Sigmoid colon (tissue), 7 donors: ENCODE results near the gene SEC14L6. TPM values are rescaled to one million over a fixed set of nuclear protein-coding genes. Genes with fewer than 3 reads are reported as not detected.

ENCODE experiments used
- DNase-seq: peaks from one replicate; pipeline ENCODE4 v3.0.0-alpha.2; 2019
- H3K27ac ChIP-seq, 4 donors: fragments of 200-600 bp; sonication (generic); one replicate each; pipeline ENCODE4 v1.5.1; 2016 to 2019; ENCODE audit warnings: mild to moderate bottlenecking in 1 of 4
- H3K27me3 ChIP-seq, 3 donors: fragments of 200-600 bp; sonication (generic); one replicate each; pipeline ENCODE4 v1.5.1; 2019; ENCODE audit warnings: mild to moderate bottlenecking in 1 of 3
- H3K36me3 ChIP-seq, 4 donors: fragments of 200-600 bp; sonication (generic); one replicate each; pipeline ENCODE4 v1.5.1; 2016 to 2019
- H3K4me1 ChIP-seq, 4 donors: fragments of 200-600 bp; sonication (generic); one replicate each; pipeline ENCODE4 v1.5.1; 2017 to 2019
- H3K4me3 ChIP-seq, 4 donors: fragments of 200-600 bp; sonication (generic); one replicate each; pipeline ENCODE4 v1.5.1; 2017 to 2019; ENCODE audit warnings: mild to moderate bottlenecking in 2 of 4, moderate library complexity in 1 of 4
- H3K9me3 ChIP-seq, 4 donors: fragments of 200-600 bp in 3 of 4; sonication (generic) in 3 of 4; one replicate each; pipeline versions ENCODE4 v1.5.1 to v1.6.1; 2013 to 2019
- EP300 ChIP-seq, 4 donors: sonication (generic); formaldehyde crosslinking; IDR thresholded peaks; one replicate each; pipeline ENCODE4 v1.6.1; 2017; ENCODE audit warnings: antibody characterized with exemption in 4 of 4
- POLR2A ChIP-seq, 2 donors: fragments of 450-650 bp; IDR thresholded peaks; one replicate each; pipeline ENCODE4 v1.6.1; 2016; ENCODE audit warnings: antibody characterized with exemption in 2 of 2, mild to moderate bottlenecking in 2 of 2, moderate library complexity in 2 of 2
- POLR2AphosphoS5 ChIP-seq, 4 donors: sonication (generic); formaldehyde crosslinking; IDR thresholded peaks; one replicate each; pipeline ENCODE4 v1.6.1; 2017; ENCODE audit warnings: antibody characterized with exemption in 4 of 4
- WGBS, 2 donors: extraction: QIAGEN DNeasy Blood & Tissue Kit; methylation state at CpG; one replicate each; pipeline ENCODE4 v1.1.7; 2013; 5-methylcytosine and 5-hydroxymethylcytosine counted together
- intact Hi-C: fragments of 100-400 bp; cut with DNase I; formaldehyde crosslinking; loops from one replicate; pipeline ENCODE4 v1.15.1; 2023
- polyA plus RNA-seq, 3 donors: library from polyadenylated mRNA; stranded (reverse); fragments of 200-250 nt; gene quantifications; one replicate each; pipeline ENCODE4 v1.2.3, GENCODE V29; 2013
- total RNA-seq, 4 donors: library from RNA; depleted of rRNA; stranded (reverse); fragments of >200 nt; gene quantifications; one replicate each; pipeline ENCODE4 v1.1.0, GENCODE V29; 2016
- TF ChIP-seq, protein P1 (sequence below), 4 experiments: fragments of 450-650 bp in 3 of 4; fragments of 200-600 bp in 1 of 4; IDR thresholded peaks; one replicate each; pipeline ENCODE4 v1.5.1; 2016 to 2019; ENCODE audit warnings: antibody characterized with exemption in 4 of 4, mild to moderate bottlenecking in 3 of 4, moderate library complexity in 2 of 4
- donor health status: healthy with polysubstance abuse.
- donor health status: Bipolar disorder and iron deficiency.
- donor health status: healthy.

The SEC14L6 gene
- total and polyA plus RNA-seq, 7 donors, result 0.10 to 4.3 (median 0.62) TPM; not detected in 3

- TF ChIP-seq POLR2A (IDR thresholded peaks at IDR 0.05) (no peak), POLR2AphosphoS5 (IDR thresholded peaks at IDR 0.05) (no peak), EP300 (IDR thresholded peaks at IDR 0.05) (no peak)
- TF ChIP-seq, protein P1, sequence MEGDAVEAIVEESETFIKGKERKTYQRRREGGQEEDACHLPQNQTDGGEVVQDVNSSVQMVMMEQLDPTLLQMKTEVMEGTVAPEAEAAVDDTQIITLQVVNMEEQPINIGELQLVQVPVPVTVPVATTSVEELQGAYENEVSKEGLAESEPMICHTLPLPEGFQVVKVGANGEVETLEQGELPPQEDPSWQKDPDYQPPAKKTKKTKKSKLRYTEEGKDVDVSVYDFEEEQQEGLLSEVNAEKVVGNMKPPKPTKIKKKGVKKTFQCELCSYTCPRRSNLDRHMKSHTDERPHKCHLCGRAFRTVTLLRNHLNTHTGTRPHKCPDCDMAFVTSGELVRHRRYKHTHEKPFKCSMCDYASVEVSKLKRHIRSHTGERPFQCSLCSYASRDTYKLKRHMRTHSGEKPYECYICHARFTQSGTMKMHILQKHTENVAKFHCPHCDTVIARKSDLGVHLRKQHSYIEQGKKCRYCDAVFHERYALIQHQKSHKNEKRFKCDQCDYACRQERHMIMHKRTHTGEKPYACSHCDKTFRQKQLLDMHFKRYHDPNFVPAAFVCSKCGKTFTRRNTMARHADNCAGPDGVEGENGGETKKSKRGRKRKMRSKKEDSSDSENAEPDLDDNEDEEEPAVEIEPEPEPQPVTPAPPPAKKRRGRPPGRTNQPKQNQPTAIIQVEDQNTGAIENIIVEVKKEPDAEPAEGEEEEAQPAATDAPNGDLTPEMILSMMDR (IDR thresholded peaks at IDR 0.05), result no peak
- H3K9me3 ChIP-seq, result no peaks in the 10 kb centered on the region
- H3K27ac ChIP-seq, result no peak overlapping the region
- H3K4me1 ChIP-seq, result no peaks in the 10 kb centered on the region
- no peak overlapping the region for H3K4me3 ChIP-seq
- no peaks in the 10 kb centered on the region for H3K36me3 ChIP-seq
- 88 to 91% methylated on average over 4 of the region's 4 CpGs for WGBS, 2 donors
- DNase-seq, result no peak
- H3K27me3 ChIP-seq, result no peaks in the 10 kb centered on the region
- intact Hi-C loops, result no loop called here
These were observed 11.4 kb downstream of the SEC14L6 start for GRCh38 chr22:30535182-30535581.

- TF ChIP-seq POLR2AphosphoS5 (IDR thresholded peaks at IDR 0.05) (no peak), POLR2A (IDR thresholded peaks at IDR 0.05) (no peak), EP300 (IDR thresholded peaks at IDR 0.05) (no peak)
- TF ChIP-seq, protein P1 (IDR thresholded peaks at IDR 0.05), result no peak
- 89 to 91% methylated on average over 17 of the region's 17 CpGs for WGBS, 2 donors
- no peak for DNase-seq
- intact Hi-C loops, result no loop called here
- Histone ChIP-seq H3K27ac (no peak overlapping the region), H3K36me3 (no peaks in the 10 kb centered on the region), H3K27me3 (no peaks in the 10 kb centered on the region), H3K4me1 (no peaks in the 10 kb centered on the region), H3K9me3 (no peaks in the 10 kb centered on the region), H3K4me3 (no peak overlapping the region)
These were observed 14.6 kb downstream of the SEC14L6 start for GRCh38 chr22:30531651-30532608.

DNA sequence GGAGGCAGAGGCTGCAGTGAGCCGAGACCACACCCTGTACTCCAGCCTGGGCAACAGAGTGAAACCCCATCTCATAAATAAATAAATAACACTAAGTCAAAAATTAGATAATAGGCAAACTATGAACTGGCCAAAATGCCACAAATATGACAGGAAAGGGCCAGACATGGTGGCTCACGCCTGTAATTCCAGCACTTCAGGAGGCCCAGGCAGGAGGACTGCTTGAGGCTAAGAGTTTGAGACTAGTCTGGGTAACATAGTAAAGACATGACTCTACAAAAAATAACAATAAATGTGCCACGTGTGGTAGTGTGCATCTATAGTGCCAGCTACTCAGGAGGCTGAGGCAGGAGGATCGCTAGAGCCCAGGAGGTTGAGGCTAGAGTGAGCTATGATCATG is 19.9 kb downstream of the SEC14L6 start:
- TF ChIP-seq POLR2A (IDR thresholded peaks at IDR 0.05), result no peak
- no peak for TF ChIP-seq EP300 (IDR thresholded peaks at IDR 0.05)
- TF ChIP-seq, protein P1 (IDR thresholded peaks at IDR 0.05), result no peak
- TF ChIP-seq POLR2AphosphoS5 (IDR thresholded peaks at IDR 0.05), result no peak
- no peak overlapping the region for H3K27ac ChIP-seq
- H3K4me3 ChIP-seq, result no peak overlapping the region
- WGBS, 2 donors, result 77 to 89% methylated on average over 4 of the region's 4 CpGs
- intact Hi-C loops, result no loop called here
- H3K27me3 ChIP-seq, result no peaks in the 10 kb centered on the region
- H3K36me3 ChIP-seq, result no peaks in the 10 kb centered on the region
- no peaks in the 10 kb centered on the region for H3K4me1 ChIP-seq
- no peaks in the 10 kb centered on the region for H3K9me3 ChIP-seq
- no peak for DNase-seq

DNA sequence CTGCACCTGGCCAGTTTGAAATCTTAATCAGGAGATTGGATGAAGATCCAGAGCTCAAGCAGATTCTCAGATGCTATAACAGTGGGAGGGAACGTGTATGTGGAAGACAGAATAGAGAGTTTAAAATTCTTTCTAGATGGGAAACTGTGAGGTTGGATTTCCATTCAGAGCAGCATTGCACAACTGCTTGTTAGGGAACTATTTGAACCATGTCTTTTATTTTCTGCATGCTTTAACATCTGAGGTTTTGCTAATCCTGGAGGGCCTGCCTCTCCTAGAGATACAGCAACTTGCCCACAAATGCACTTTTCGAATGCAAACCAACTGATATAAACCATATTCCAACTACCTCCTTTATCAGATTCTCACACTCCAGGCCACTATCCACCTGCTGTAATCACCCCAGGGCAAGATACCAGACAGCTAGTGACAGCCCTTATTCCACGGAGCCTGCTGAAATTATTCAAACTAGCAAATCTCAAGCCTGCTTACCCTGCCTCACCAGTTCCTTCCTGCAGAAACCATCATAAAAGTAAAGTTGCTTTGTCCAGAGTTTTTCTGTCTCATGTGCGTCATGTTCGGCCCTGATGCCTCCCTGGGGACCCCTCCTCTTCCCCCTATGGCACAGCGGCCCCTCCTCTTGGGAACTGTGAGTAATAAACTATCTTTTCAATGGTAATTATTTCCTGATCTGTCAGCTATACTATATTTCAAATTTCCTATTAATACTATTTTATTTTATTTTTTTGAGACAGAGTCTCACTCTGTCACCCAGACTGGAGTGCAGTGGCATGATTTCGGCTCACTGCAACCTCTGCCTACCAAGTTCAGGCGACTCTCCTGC is 22.7 kb downstream of the SEC14L6 start:
- TF ChIP-seq POLR2AphosphoS5 (IDR thresholded peaks at IDR 0.05) (no peak), POLR2A (IDR thresholded peaks at IDR 0.05) (no peak), EP300 (IDR thresholded peaks at IDR 0.05) (no peak)
- TF ChIP-seq, protein P1 (IDR thresholded peaks at IDR 0.05), result no peak
- intact Hi-C loops, result no loop called here
- H3K27me3 ChIP-seq, result peaks cover 0 to 6% (median 0%) of the 10 kb centered on the region in 3 donors
- H3K9me3 ChIP-seq, result no peaks in the 10 kb centered on the region
- H3K4me3 ChIP-seq, result no peak overlapping the region
- no peak overlapping the region for H3K27ac ChIP-seq
- H3K36me3 ChIP-seq, result no peaks in the 10 kb centered on the region
- no peak for DNase-seq
- no peaks in the 10 kb centered on the region for H3K4me1 ChIP-seq
- WGBS, 2 donors, result 83% methylated on average over 8 of the region's 8 CpGs
